Amygdala (tissue), 56 donors: ENCODE results near the gene CCNQ.
A peak's percentile ranks its signal among the peaks of the same experiment; 100 is the strongest.

Experiments used
- DNase-seq, 56 donors: peaks; one replicate each; lab custom pipeline; 2025; lab: John Stamatoyannopoulos, UW

The CCNQ gene

GRCh38 chrX:153549807-153550206 is 49.1 kb downstream of the CCNQ start:
- DNase-seq: no peak

- DNase-seq: no peak
Observed at GRCh38 chrX:153549231-153549630, 49.7 kb downstream of the CCNQ start.

- no peak for DNase-seq
Observed at GRCh38 chrX:153547195-153547594, 51.7 kb downstream of the CCNQ start.

- DNase-seq: no peak
Observed at GRCh38 chrX:153546386-153546785, 52.6 kb downstream of the CCNQ start.

GRCh38 chrX:153544727-153545126 is 54.2 kb downstream of the CCNQ start:
- no peak for DNase-seq

DNA sequence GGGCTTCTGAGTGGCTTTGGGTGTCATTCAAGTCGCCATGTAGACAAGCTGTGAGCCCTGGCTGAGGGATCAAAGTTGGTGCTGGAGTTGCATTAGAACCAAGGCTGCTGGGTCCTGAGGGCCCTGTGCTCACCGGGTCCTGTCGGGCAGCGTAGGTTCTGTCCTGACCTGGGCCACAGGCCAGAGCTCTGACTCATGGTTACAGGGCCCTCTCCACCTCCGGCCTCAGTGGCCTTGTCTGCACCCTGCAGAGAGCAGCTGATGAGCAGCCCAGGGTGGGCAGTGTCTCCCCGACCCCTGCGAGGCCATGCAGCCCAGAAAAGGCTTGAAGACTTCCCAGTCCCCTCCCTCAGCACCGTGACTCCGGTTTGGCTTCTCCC is 59.0 kb downstream of the CCNQ start:
- no peak for DNase-seq

DNA sequence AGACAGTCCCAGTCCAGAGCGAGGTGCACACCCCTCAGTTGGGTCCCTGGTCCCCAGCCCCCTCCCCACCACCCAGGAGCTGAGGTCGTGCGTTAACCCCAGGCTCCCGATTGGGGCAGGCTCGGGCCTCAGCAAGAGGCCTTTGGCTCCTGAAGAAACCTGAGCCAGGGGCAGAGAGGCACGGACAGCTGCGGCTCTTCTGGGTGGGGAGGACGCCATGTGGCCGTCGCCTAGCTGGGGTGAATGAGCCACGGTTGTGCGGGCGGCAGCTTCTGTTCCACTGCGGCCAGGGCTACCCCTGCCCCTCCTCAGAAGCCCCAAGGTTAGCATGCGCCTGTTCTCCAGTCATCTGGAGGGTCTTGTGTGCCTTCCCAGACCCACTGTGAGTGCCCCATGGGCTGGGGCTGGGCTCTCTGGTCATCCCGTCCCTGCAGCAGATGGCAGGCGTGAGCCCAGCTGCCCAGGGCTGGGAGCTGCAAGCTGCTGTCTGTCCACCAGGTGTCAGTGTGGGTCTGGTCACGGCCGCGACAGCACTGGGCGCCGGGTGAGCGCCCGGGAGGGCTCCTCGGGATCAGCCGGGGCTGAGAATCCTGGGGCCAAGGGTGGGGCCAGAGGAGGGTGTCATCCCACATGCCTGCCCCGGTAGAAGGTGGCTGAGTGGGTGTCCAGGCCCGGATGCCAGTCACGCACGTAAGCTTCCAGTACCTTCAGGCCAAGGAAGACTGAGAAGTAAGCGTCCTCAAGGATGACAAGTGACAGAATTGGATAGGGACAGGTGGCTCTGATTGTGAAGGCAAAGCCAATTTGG is 59.6 kb downstream of the CCNQ start:
- DNase-seq: peak in 47 of 56 donors; percentile 8 to 81 (median 44)

GRCh38 chrX:153538424-153538823 is 60.5 kb downstream of the CCNQ start:
- DNase-seq: peak in 20 of 56 donors; percentile 4 to 50 (median 21)
